ENCODE data around the gene TM4SF18.
"Not testable (repeated sequence)": the region's sequence is repeated elsewhere in the genome, so short reads cannot be mapped to it uniquely, and the experiment has no call there.

The TM4SF18 gene

GRCh38 chr3:149368674-149369497 lies 35.5 kb upstream of the TM4SF18 start:
- DNase-seq (ENCODE audit: low read depth): no peak

GRCh38 chr3:149368201-149368673 lies 34.8 kb upstream of the TM4SF18 start:
- DNase-seq (ENCODE audit: low read depth): no peak

- no peak for DNase-seq (ENCODE audit: low read depth)
Measured at GRCh38 chr3:149366941-149367840, 33.8 kb upstream of the TM4SF18 start.

GRCh38 chr3:149366031-149366430 lies 32.6 kb upstream of the TM4SF18 start:
- DNase-seq (ENCODE audit: low read depth): no peak

GRCh38 chr3:149364624-149365023 lies 31.2 kb upstream of the TM4SF18 start:
- no peak for DNase-seq (ENCODE audit: low read depth)

- no peak for DNase-seq (ENCODE audit: low read depth)
Measured at GRCh38 chr3:149363053-149363452, 29.6 kb upstream of the TM4SF18 start.

GRCh38 chr3:149362366-149362765 lies 28.9 kb upstream of the TM4SF18 start:
- DNase-seq (ENCODE audit: low read depth): no peak

GRCh38 chr3:149356630-149357029 lies 23.2 kb upstream of the TM4SF18 start:
- DNase-seq (ENCODE audit: low read depth): no peak

GRCh38 chr3:149356044-149356592 lies 22.7 kb upstream of the TM4SF18 start:
- no peak for DNase-seq (ENCODE audit: low read depth)

GRCh38 chr3:149353581-149354184 lies 20.2 kb upstream of the TM4SF18 start:
- DNase-seq (ENCODE audit: low read depth): no peak

GRCh38 chr3:149352556-149352955 lies 19.1 kb upstream of the TM4SF18 start:
- no peak for DNase-seq (ENCODE audit: low read depth)

- DNase-seq (ENCODE audit: low read depth): no peak
Measured at GRCh38 chr3:149343951-149344350, 10.5 kb upstream of the TM4SF18 start.

- DNase-seq (ENCODE audit: low read depth): no peak
Measured at GRCh38 chr3:149342413-149343380, 9.3 kb upstream of the TM4SF18 start.

- no peak for DNase-seq (ENCODE audit: low read depth)
Measured at GRCh38 chr3:149340310-149340933, 7.0 kb upstream of the TM4SF18 start.

GRCh38 chr3:149339931-149340309 lies 6.5 kb upstream of the TM4SF18 start:
- DNase-seq (ENCODE audit: low read depth): no peak

GRCh38 chr3:149337486-149337885 lies 4.0 kb upstream of the TM4SF18 start:
- not testable (repeated sequence) for DNase-seq (ENCODE audit: low read depth)

GRCh38 chr3:149336925-149337324 lies 3.5 kb upstream of the TM4SF18 start:
- no peak for DNase-seq (ENCODE audit: low read depth)

- DNase-seq (ENCODE audit: low read depth): no peak
Measured at GRCh38 chr3:149332771-149333170, 665 bp downstream of the TM4SF18 start.

GRCh38 chr3:149332227-149332765 lies 1.1 kb downstream of the TM4SF18 start:
- DNase-seq (ENCODE audit: low read depth): no peak

- DNase-seq (ENCODE audit: low read depth): no peak
Measured at GRCh38 chr3:149331396-149331795, 2.0 kb downstream of the TM4SF18 start.
